Brain microvascular endothelial cell (primary cell): ENCODE results near the gene PELI2.

Source experiments
- DNase-seq: peaks from one replicate; pipeline ENCODE4 v3.0.0-alpha.2; 2020
- H3K27ac ChIP-seq: fragments of 250-450 bp; sonication (Bioruptor Pico); 2 replicates; pipeline ENCODE4 v1.5.1; 2020; ENCODE audit warnings: mild to moderate bottlenecking, moderate library complexity
- H3K27me3 ChIP-seq: fragments of 250-450 bp; sonication (Bioruptor Pico); replicated peaks from 2 replicates; pipeline ENCODE4 v1.5.1; 2020; ENCODE audit warnings: mild to moderate bottlenecking
- H3K36me3 ChIP-seq: fragments of 250-450 bp; sonication (Bioruptor Pico); replicated peaks from 2 replicates; pipeline ENCODE4 v1.5.1; 2020; ENCODE audit warnings: mild to moderate bottlenecking
- H3K4me3 ChIP-seq: 2 replicates; pipeline ENCODE4 v1.5.1; 2011; ENCODE audit warnings: low read depth, mild to moderate bottlenecking, control low read depth, low read length, moderate library complexity
- CTCF ChIP-seq: IDR thresholded peaks from 2 replicates; pipeline ENCODE4 v1.5.1; 2011; ENCODE audit warnings: low read depth, mild to moderate bottlenecking, moderate library complexity, low read length, control low read depth, inconsistent platforms; ENCODE audit errors: missing control alignments
- in situ Hi-C: cut with HindIII; loops from 2 replicates; pipeline ENCODE4 v1.10.0; 2017; ENCODE audit warnings: low sequenced_read_pairs, low pct_ligation_motif_present

Gene PELI2

DNA sequence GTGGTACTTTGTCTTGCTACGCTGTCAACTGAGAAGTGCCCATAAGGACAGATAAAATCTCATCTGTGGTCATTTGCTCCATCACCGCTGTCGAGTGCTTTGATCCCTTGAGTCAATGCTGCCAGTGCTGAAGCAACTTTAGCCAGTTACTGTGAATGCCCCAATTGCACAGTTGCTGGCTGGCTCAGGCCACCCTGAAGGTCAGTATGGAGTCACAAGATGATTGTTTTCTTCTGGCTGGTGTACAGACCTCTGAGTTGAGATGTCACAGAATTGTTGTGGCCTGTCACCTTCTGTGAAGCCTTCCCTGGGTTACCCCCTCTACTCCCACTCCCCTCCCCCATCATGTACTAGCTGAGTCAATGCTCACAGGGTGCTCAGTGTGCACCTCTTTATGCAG is 92.9 kb downstream of the PELI2 start:
- no peaks in the 10 kb centered on the region for H3K27me3 ChIP-seq
- no peaks in the 10 kb centered on the region for H3K36me3 ChIP-seq
- no peak for DNase-seq
- in situ Hi-C loops: no loop called here
- TF ChIP-seq CTCF: no peak
- no peak overlapping the region for H3K4me3 ChIP-seq
- H3K27ac ChIP-seq: no peak overlapping the region

- H3K27me3 ChIP-seq: no peaks in the 10 kb centered on the region
- H3K27ac ChIP-seq: no peak overlapping the region
- no peak overlapping the region for H3K4me3 ChIP-seq
- no peak for TF ChIP-seq CTCF
- H3K36me3 ChIP-seq: no peaks in the 10 kb centered on the region
- in situ Hi-C loops: no loop called here
- DNase-seq: no peak
These were observed 93.6 kb downstream of the PELI2 start for GRCh38 chr14:56211844-56212243.

DNA sequence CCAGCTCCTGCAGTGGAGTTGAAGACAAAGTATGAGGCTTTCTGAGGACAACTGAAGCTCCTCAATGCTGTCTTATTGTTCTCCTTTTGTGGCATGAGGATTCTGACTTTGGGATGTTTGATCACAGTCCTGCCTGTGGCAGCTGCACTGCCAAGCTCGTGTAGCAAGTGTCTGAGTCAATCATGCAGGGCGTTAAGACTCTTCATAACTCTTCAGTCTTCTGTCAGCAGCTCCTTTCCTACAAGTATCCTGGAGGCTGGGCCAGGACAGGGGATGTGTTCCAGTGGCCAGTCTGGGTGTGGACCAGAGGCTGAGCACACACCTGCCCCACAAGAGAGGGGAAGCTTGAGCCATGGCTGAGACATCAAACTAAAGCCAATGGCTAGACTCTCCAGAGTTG is 94.3 kb downstream of the PELI2 start:
- Histone ChIP-seq H3K27me3 (no peaks in the 10 kb centered on the region), H3K36me3 (no peaks in the 10 kb centered on the region), H3K27ac (no peak overlapping the region), H3K4me3 (no peak overlapping the region)
- no peak for TF ChIP-seq CTCF
- in situ Hi-C loops: no loop called here
- DNase-seq: no peak

- H3K36me3 ChIP-seq: no peaks in the 10 kb centered on the region
- no peak overlapping the region for H3K27ac ChIP-seq
- DNase-seq: no peak
- TF ChIP-seq CTCF: no peak
- in situ Hi-C loops: no loop called here
- no peaks in the 10 kb centered on the region for H3K27me3 ChIP-seq
- H3K4me3 ChIP-seq: no peak overlapping the region
These were observed 95.1 kb downstream of the PELI2 start for GRCh38 chr14:56213306-56213705.

DNA sequence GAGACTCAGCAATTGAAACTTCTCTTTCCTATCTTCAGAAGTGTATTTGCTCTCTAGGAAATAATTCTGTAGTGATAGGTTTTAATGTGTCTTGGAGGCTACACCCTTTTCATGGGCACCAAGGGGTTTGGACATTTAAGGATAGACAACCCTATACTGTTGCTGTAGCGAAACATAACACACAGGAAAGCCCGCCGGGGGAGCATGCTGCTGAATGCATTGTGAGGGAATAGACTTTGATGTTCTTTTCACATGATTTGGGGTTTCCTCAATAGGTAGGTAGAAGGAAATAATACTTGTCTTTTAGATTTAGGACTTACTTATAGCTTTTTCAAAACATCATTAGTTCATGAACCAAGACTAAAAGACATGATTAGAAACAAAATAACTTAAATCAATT is 97.0 kb downstream of the PELI2 start:
- no peak for TF ChIP-seq CTCF
- in situ Hi-C loops: no loop called here

GRCh38 chr14:56216626-56217379 is 98.6 kb downstream of the PELI2 start:
- in situ Hi-C loops: no loop called here
- DNase-seq: no peak
- TF ChIP-seq CTCF: no peak

More for the DNA sequence above, 97.0 kb downstream of the PELI2 start:
- no peak for DNase-seq
- Histone ChIP-seq H3K27ac (no peak overlapping the region), H3K4me3 (no peak overlapping the region), H3K27me3 (no peaks in the 10 kb centered on the region), H3K36me3 (no peaks in the 10 kb centered on the region)

More at GRCh38 chr14:56216626-56217379, 98.6 kb downstream of the PELI2 start:
- Histone ChIP-seq H3K27me3 (no peaks in the 10 kb centered on the region), H3K4me3 (no peak overlapping the region), H3K27ac (no peak overlapping the region), H3K36me3 (no peaks in the 10 kb centered on the region)
